Cardiac muscle cell (in vitro differentiated cells and primary cell): Measurements from ENCODE around the gene SLC5A9. TPM values are rescaled to one million over a fixed set of nuclear protein-coding genes. Genes with fewer than 3 reads are reported as not detected.

Experiments
- DNase-seq, 2 donors: peaks; one replicate each; pipeline versions ENCODE4 v3.0.0 to v3.0.0-alpha.2; 2010 to 2017; ENCODE audit warnings: low read depth in 1 of 2, low spot score in 1 of 2
- H3K27ac ChIP-seq: fragments of 200-600 bp; sonication (generic); 2 replicates; pipeline ENCODE4 v1.5.1; 2016
- H3K27me3 ChIP-seq: fragments of 200-600 bp; sonication (generic); 2 replicates; pipeline ENCODE4 v1.6.0; 2016; ENCODE audit warnings: control low read depth
- H3K36me3 ChIP-seq: fragments of 200-600 bp; sonication (generic); 2 replicates; pipeline ENCODE4 v1.5.1; 2016; ENCODE audit warnings: control low read depth
- H3K4me1 ChIP-seq: fragments of 200-600 bp; sonication (generic); 2 replicates; pipeline ENCODE4 v1.8.1; 2017; ENCODE audit warnings: low read depth, mild to moderate bottlenecking, mixed run types
- H3K4me3 ChIP-seq: fragments of 200-600 bp; sonication (generic); 2 replicates; pipeline ENCODE4 v1.5.1; 2016; ENCODE audit warnings: mild to moderate bottlenecking
- H3K9me3 ChIP-seq: fragments of 200-600 bp; sonication (generic); 2 replicates; pipeline ENCODE4 v1.5.1; 2017; ENCODE audit warnings: low read depth, mild to moderate bottlenecking, control low read depth
- polyA plus RNA-seq: library from polyadenylated mRNA; unstranded; fragments of >200 nt; fragmentation: Nextera tagmentation; extraction: Ambion mirVana; gene quantifications from 2 replicates; pipeline ENCODE4 v1.2.1, GENCODE V29; 2016
- total RNA-seq: library from RNA; depleted of rRNA; stranded (reverse); fragments of >200 nt; gene quantifications from 2 replicates; pipeline ENCODE4 v1.2.3, GENCODE V29; 2016
- TF ChIP-seq, protein P1 (sequence below): IDR thresholded peaks from 2 replicates; pipeline ENCODE4 v1.5.1; 2012; ENCODE audit warnings: low read depth, mild to moderate bottlenecking, low read length

SLC5A9 gene
- total and polyA plus RNA-seq, 2 experiments from 2014 or later: 0.07 to 0.83 TPM

DNA sequence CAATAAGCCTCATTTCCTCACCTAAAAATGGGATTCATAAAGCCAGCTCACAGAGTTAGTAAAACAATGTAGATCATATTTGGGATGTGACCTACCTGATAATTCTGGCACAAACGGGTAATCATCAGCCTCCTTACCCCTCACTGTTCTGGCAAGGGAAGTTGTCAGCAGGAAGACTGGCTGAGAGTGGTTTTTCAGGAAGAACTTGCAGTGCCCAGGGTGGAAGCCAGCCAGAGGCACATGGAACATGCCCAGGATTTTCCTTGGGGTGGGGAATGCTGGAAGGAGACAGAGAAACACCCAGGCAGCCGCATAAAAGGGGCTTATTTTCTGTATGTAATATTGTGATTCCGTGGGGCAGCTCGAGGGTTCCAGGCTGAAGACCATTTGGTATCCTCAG lies 7.7 kb upstream of the SLC5A9 start:
- no peak overlapping the region for H3K4me3 ChIP-seq
- H3K4me1 ChIP-seq: no peaks in the 10 kb centered on the region
- TF ChIP-seq, protein P1, sequence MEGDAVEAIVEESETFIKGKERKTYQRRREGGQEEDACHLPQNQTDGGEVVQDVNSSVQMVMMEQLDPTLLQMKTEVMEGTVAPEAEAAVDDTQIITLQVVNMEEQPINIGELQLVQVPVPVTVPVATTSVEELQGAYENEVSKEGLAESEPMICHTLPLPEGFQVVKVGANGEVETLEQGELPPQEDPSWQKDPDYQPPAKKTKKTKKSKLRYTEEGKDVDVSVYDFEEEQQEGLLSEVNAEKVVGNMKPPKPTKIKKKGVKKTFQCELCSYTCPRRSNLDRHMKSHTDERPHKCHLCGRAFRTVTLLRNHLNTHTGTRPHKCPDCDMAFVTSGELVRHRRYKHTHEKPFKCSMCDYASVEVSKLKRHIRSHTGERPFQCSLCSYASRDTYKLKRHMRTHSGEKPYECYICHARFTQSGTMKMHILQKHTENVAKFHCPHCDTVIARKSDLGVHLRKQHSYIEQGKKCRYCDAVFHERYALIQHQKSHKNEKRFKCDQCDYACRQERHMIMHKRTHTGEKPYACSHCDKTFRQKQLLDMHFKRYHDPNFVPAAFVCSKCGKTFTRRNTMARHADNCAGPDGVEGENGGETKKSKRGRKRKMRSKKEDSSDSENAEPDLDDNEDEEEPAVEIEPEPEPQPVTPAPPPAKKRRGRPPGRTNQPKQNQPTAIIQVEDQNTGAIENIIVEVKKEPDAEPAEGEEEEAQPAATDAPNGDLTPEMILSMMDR: no peak
- DNase-seq: no peak
- no peak overlapping the region for H3K27ac ChIP-seq
- no peaks in the 10 kb centered on the region for H3K36me3 ChIP-seq
- no peaks in the 10 kb centered on the region for H3K27me3 ChIP-seq
- no peaks in the 10 kb centered on the region for H3K9me3 ChIP-seq

DNA sequence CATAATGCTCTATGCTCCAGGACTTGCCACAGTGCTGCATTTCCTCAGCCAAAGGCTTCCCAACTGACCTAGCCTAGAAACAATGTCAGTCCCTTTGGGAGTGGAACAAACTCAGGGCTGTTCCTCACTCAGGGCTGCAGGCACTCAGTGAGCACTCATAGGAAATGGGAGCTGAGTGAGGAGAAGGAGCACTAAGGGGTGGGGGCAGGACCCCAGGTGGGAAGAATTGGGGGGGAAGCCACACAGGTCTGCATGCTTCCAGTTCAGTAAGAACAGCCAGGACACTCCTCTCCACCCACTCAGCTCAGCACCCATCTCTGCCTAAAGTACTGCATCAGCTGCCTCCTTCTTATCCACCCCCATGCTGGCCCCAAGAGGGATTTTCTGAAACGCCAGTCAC lies 7.3 kb upstream of the SLC5A9 start:
- DNase-seq: no peak
- Histone ChIP-seq H3K4me3 (no peak overlapping the region), H3K27me3 (no peaks in the 10 kb centered on the region), H3K4me1 (no peaks in the 10 kb centered on the region), H3K36me3 (no peaks in the 10 kb centered on the region), H3K9me3 (no peaks in the 10 kb centered on the region), H3K27ac (no peak overlapping the region)
- TF ChIP-seq, protein P1: no peak

GRCh38 chr1:48215889-48216288 lies 6.6 kb upstream of the SLC5A9 start:
- Histone ChIP-seq H3K27ac (no peak overlapping the region), H3K36me3 (no peaks in the 10 kb centered on the region), H3K4me3 (no peak overlapping the region), H3K4me1 (no peaks in the 10 kb centered on the region), H3K9me3 (no peaks in the 10 kb centered on the region), H3K27me3 (no peaks in the 10 kb centered on the region)
- no peak for DNase-seq
- TF ChIP-seq, protein P1: no peak

DNA sequence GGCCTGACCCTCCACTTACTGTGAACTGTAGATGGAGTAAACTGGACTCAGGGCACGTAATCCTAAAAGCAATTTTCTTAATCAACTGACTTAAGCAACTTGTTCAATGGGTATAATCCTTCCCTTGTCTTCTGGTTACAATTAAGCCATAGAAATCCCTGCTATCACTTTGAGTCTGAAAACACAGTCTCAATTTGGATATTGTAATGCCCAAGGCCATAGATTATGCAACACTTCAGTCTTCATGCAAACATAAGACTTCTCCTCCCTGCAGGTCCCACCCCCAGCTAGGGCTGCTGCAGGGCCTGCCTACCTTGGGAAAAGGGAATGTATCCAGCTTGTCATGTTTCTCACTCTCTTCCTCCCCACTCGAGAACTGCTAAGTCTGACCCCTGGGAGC lies 6.2 kb upstream of the SLC5A9 start:
- Histone ChIP-seq H3K4me3 (no peak overlapping the region), H3K27me3 (no peaks in the 10 kb centered on the region), H3K27ac (no peak overlapping the region), H3K36me3 (no peaks in the 10 kb centered on the region), H3K4me1 (no peaks in the 10 kb centered on the region), H3K9me3 (no peaks in the 10 kb centered on the region)
- TF ChIP-seq, protein P1: no peak
- no peak for DNase-seq

DNA sequence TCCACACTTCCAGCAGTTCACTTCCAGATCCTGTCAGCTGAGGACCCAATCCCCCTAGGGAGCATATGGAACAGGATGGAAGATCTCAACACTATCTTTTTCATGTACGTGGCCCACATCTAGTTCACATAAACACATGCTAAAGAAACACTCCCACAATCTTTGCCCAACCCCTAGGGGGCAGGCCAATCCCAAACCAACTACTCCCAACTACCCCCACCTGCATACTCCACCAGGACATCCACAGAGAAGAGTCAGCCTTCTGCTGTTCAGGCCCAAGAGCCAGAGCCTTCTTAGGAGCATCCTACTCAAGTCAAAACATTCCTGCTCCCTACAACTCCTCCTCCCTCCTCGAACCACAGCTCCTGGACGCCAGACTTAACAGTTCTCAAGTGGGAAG lies 5.6 kb upstream of the SLC5A9 start:
- Histone ChIP-seq H3K27me3 (no peaks in the 10 kb centered on the region), H3K9me3 (no peaks in the 10 kb centered on the region), H3K36me3 (no peaks in the 10 kb centered on the region), H3K4me3 (no peak overlapping the region), H3K27ac (no peak overlapping the region), H3K4me1 (no peaks in the 10 kb centered on the region)
- DNase-seq: no peak
- TF ChIP-seq, protein P1: no peak

GRCh38 chr1:48217856-48218255 lies 4.7 kb upstream of the SLC5A9 start:
- Histone ChIP-seq H3K4me3 (no peak overlapping the region), H3K4me1 (no peaks in the 10 kb centered on the region), H3K36me3 (no peaks in the 10 kb centered on the region), H3K9me3 (no peaks in the 10 kb centered on the region), H3K27me3 (no peaks in the 10 kb centered on the region), H3K27ac (no peak overlapping the region)
- TF ChIP-seq, protein P1: no peak
- DNase-seq: peak in 1 of 2 donors; percentile 29
